ENCODE results near the gene MVD. TPM values are rescaled to one million over a fixed set of nuclear protein-coding genes. Genes with fewer than 3 reads are reported as not detected.

MVD gene
- total and polyA plus RNA-seq, 2 of the 13 experiments (the other 11 are each of a cell fraction or from before 2014, with no cell fraction given) = 28.1 to 187 TPM

- TF ChIP-seq ZNF256 (CRISPR knock-in tag; conservative IDR thresholded peaks at IDR 0.05) = no peak
- TF ChIP-seq GPN1 (CRISPR knock-in tag; IDR thresholded peaks at IDR 0.05; ENCODE audit: borderline replicate concordance) = no peak
- no peak for TF ChIP-seq SMC3 (IDR thresholded peaks at IDR 0.05; ENCODE audit: low read length)
- TF ChIP-seq SP5 (CRISPR knock-in tag; IDR thresholded peaks at IDR 0.05; ENCODE audit: borderline replicate concordance, low read depth) = no peak
- no peak for TF ChIP-seq CC2D1A (CRISPR knock-in tag; IDR thresholded peaks at IDR 0.05)
- no peak for TF ChIP-seq SOX6 (IDR thresholded peaks at IDR 0.05)
- 0 out of 2 replicates have a peak, but pooled peaks have one; percentile 24 for TF ChIP-seq SOX6 (CRISPR knock-in tag; IDR thresholded peaks at IDR 0.05)
- no peak for TF ChIP-seq MEF2D (CRISPR knock-in tag; IDR thresholded peaks at IDR 0.05)
- no peak for TF ChIP-seq ZBTB37 (CRISPR knock-in tag; IDR thresholded peaks at IDR 0.05)
- TF ChIP-seq HMGA1 (CRISPR knock-in tag; conservative IDR thresholded peaks at IDR 0.05) = no peak
- no peak for TF ChIP-seq PRDM10 (CRISPR knock-in tag; IDR thresholded peaks at IDR 0.05; ENCODE audit: low read depth)
- no peak for TF ChIP-seq NR2F2 (IDR thresholded peaks at IDR 0.05; ENCODE audit: borderline replicate concordance, low read depth)
- 0 out of 2 replicates have a peak, but pooled peaks have one; percentile 69 for TF ChIP-seq ZNF556 (CRISPR knock-in tag; IDR thresholded peaks at IDR 0.05; ENCODE audit: borderline replicate concordance)
- 0 out of 2 replicates have a peak, but pooled peaks have one; percentile 26 for TF ChIP-seq PAXIP1 (CRISPR knock-in tag; conservative IDR thresholded peaks at IDR 0.05)
- no peak for TF ChIP-seq LCORL (IDR thresholded peaks at IDR 0.05)
- TF ChIP-seq LCORL (CRISPR knock-in tag; IDR thresholded peaks at IDR 0.05) = peak; percentile 32; the same call in 1 of the 2 replicates
- TF ChIP-seq RXRB (CRISPR knock-in tag; IDR thresholded peaks at IDR 0.05; ENCODE audit: borderline replicate concordance) = no peak
- TF ChIP-seq ZNF20 (CRISPR knock-in tag; IDR thresholded peaks at IDR 0.05) = no peak
- no peak for TF ChIP-seq MXD1 (CRISPR knock-in tag; IDR thresholded peaks at IDR 0.05)
- no peak for TF ChIP-seq ZNF605 (CRISPR knock-in tag; IDR thresholded peaks at IDR 0.05)
- no peak for TF ChIP-seq ZNF737 (CRISPR knock-in tag; IDR thresholded peaks at IDR 0.05; ENCODE audit: borderline replicate concordance)
Measured at GRCh38 chr16:88639231-88640038, 23.5 kb downstream of the MVD start (continued).

All from HepG2 (cell line).